GM12878 (cell line): ENCODE data around the gene GCNT4. TPM values are rescaled to one million over a fixed set of nuclear protein-coding genes. Genes with fewer than 3 reads are reported as not detected.

Experiments
- ATAC-seq: fragments of 200-7000 bp; cut with Tn5 transposase; 3 replicates; pipeline ENCODE4 v1.9.1; 2020; ENCODE audit warnings: mild to moderate bottlenecking, moderate library complexity
- BruUV-seq: library from RNA; stranded (reverse); fragments of 400-500 nt; replicated peaks from 2 replicates; lab custom pipeline; 2021; lab: Mats Ljungman, UMichigan
- CTCF ChIA-PET: fragments of 300-600 bp; sonication (Branson Sonifier 250); formaldehyde crosslinking; extraction: SDS; loops from one replicate; lab custom pipeline; 2021; ENCODE audit warnings: inconsistent platforms; lab: Yijun Ruan, JAX
- POLR2A ChIA-PET: fragments of 350-600 bp; formaldehyde crosslinking; extraction: SDS; loops from one replicate; lab custom pipeline; 2021; ENCODE audit warnings: inconsistent platforms; lab: Charles Lee
- RAD21 ChIA-PET: fragments of 300-600 bp; sonication (Branson Sonifier 250); formaldehyde crosslinking; loops from one replicate; lab custom pipeline; 2023; ENCODE audit warnings: antibody characterized with exemption; ENCODE audit not compliant: unreplicated experiment; lab: Charles Lee
- SMC1A ChIA-PET: fragments of 300-600 bp; sonication (Branson Sonifier 250); formaldehyde crosslinking; loops from one replicate; lab custom pipeline; 2023; ENCODE audit not compliant: unreplicated experiment, uncharacterized antibody; lab: Charles Lee
- DNase-seq: peaks from one replicate; pipeline ENCODE4 v3.0.0-alpha.2; 2011; ENCODE audit warnings: low read depth, low spot score
- FAIRE-seq: peaks from 3 replicates; lab custom pipeline; 2011; peaks lifted over from hg19 to GRCh38; lab: Jason Lieb, UNC
- H2AFZ ChIP-seq: 2 replicates; pipeline ENCODE4 v1.6.0; 2011; ENCODE audit warnings: low read depth, low read length, control low read depth; ENCODE audit not compliant: control insufficient read depth
- H3K27ac ChIP-seq: 2 replicates; pipeline ENCODE4 v1.5.1; 2011; ENCODE audit warnings: control low read depth; ENCODE audit not compliant: control insufficient read depth, insufficient read depth
- H3K27me3 ChIP-seq, 2 experiments: replicated peaks in 1 of 2; 2 replicates each; pipeline versions ENCODE4 v1.6.0 to v1.6.1; 2011; ENCODE audit warnings: low read length in 1 of 2; ENCODE audit not compliant: control insufficient read depth in 2 of 2, insufficient read depth in 2 of 2
- H3K36me3 ChIP-seq, 2 experiments: 2 replicates each; pipeline ENCODE4 v1.5.1; 2011; ENCODE audit warnings: low read length in 1 of 2; ENCODE audit not compliant: control insufficient read depth in 2 of 2, insufficient read depth in 2 of 2
- H3K4me1 ChIP-seq: 2 replicates; pipeline ENCODE4 v1.6.1; 2011; ENCODE audit warnings: mild to moderate bottlenecking, low read length, moderate library complexity, mixed read lengths; ENCODE audit not compliant: control insufficient read depth, insufficient read depth
- H3K4me2 ChIP-seq: 2 replicates; pipeline ENCODE4 v1.6.0; 2011; ENCODE audit warnings: control low read depth; ENCODE audit not compliant: control insufficient read depth, insufficient read depth
- H3K4me3 ChIP-seq: fragments of 200-600 bp; sonication (generic); 2 replicates; pipeline ENCODE4 v1.5.1; 2016
- H3K79me2 ChIP-seq: 2 replicates; pipeline ENCODE4 v1.6.0; 2011; ENCODE audit warnings: low read length; ENCODE audit not compliant: control insufficient read depth, insufficient read depth
- H3K9ac ChIP-seq: 2 replicates; pipeline ENCODE4 v1.8.0; 2011; ENCODE audit warnings: low read length, control low read depth, mixed read lengths; ENCODE audit not compliant: control insufficient read depth, insufficient read depth
- H3K9me3 ChIP-seq: replicated peaks from 3 replicates; pipeline ENCODE4 v1.5.1; 2011; ENCODE audit warnings: mild to moderate bottlenecking, low read length; ENCODE audit not compliant: control insufficient read depth, insufficient read depth
- H4K20me1 ChIP-seq: 2 replicates; pipeline ENCODE4 v1.6.0; 2011; ENCODE audit not compliant: control insufficient read depth, insufficient read depth
- ATF7 ChIP-seq: fragments of 450-650 bp; IDR thresholded peaks from 2 replicates; pipeline ENCODE4 v1.6.1; 2016; ENCODE audit warnings: low read depth, mild to moderate bottlenecking
- RAD51 ChIP-seq: fragments of 450-650 bp; IDR thresholded peaks from 2 replicates; pipeline ENCODE4 v1.6.1; 2016; ENCODE audit warnings: moderate library complexity, mild to moderate bottlenecking, inconsistent platforms
- SUZ12 ChIP-seq: fragments of 200-600 bp; sonication (generic); IDR thresholded peaks from one replicate; pipeline ENCODE4 v1.6.1; 2018; ENCODE audit warnings: antibody characterized with exemption, mild to moderate bottlenecking; ENCODE audit not compliant: unreplicated experiment
- WGBS: methylation state at CpG from one replicate; pipeline ENCODE4 v1.1.6; 2016; ENCODE audit warnings: low lambda C conversion rate; ENCODE audit not compliant: insufficient replicate concordance, insufficient coverage; ENCODE audit errors: missing lambda C conversion rate; 5-methylcytosine and 5-hydroxymethylcytosine counted together
- in situ Hi-C: fragments of 300-500 bp; cut with MboI; formaldehyde crosslinking; loops from 9 replicates; pipeline ENCODE4 v1.14.3; 2018; ENCODE audit warnings: mixed read lengths
- intact Hi-C: fragments of 100-400 bp; cut with micrococcal nuclease; formaldehyde crosslinking; loops from one replicate; pipeline ENCODE4 v1.14.2; 2022; ENCODE audit not compliant: unreplicated experiment
- polyA plus RNA-seq, 11 experiments: library from polyadenylated mRNA; depleted of rRNA in 4 of 11; unstranded in 6 of 11; stranded (reverse) in 5 of 11; fragments of >200 nt; fragmentation: Nextera tagmentation in 4 of 11; fragmentation: Illumina TruSeq in 1 of 11; extraction: Ambion mirVana in 4 of 11; extraction: Trizol in 1 of 11; gene quantifications; 1 replicate in 1 of 11; 2 replicates in 10 of 11; pipeline versions ENCODE4 v1.2.1 to v1.2.3, GENCODE V29; 2011 to 2016; ENCODE audit warnings: inconsistent platforms in 2 of 11, missing spikeins in 2 of 11, low read depth in 1 of 11
- total RNA-seq, 4 experiments: library from RNA; depleted of rRNA in 3 of 4; stranded (reverse); fragments of >200 nt in 3 of 4; fragmentation: Illumina TruSeq in 1 of 4; extraction: Trizol in 1 of 4; gene quantifications; 2 replicates each; pipeline versions ENCODE4 v1.2.1 to v1.2.3, GENCODE V29; 2013 to 2021
- TF ChIP-seq, protein P1 (sequence below): IDR thresholded peaks from 2 replicates; pipeline ENCODE4 v1.6.1; 2012; ENCODE audit warnings: improper control_type of control experiment, low read depth, low read length; ENCODE audit not compliant: insufficient replicate concordance

The GCNT4 gene
- total and polyA plus RNA-seq, 10 of the 15 experiments (the other 5 are each of a cell fraction or from before 2014, with no cell fraction given): 0.03 to 0.04 TPM; not detected in 8

DNA sequence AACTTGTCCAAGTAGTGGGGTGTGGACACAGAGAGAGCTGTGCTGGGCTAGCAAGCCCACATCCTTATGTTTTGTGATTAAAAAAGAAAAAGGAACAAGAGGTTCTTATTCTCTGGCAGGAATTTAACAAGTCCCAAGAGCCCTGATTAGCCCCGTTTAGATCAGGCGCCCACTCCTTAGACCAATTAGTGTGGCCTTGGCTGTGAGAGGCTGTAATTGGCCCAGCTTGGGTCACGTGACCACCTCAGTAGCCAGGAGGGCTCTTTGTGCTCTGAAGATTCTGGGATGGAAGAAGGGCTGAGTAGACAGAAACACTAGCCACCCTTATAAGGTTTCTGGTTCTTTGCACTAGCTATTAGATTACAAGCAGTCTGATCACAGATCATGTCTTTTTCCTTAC lies 31.1 kb downstream of the GCNT4 start:
- H3K9me3 ChIP-seq: no peaks in the 10 kb centered on the region; the same call in 2 of the 3 replicates
- FAIRE-seq (no peak), DNase-seq (no peak), ATAC-seq (no peak)
- H2AFZ ChIP-seq: no peak overlapping the region
- CTCF ChIA-PET: no interaction called here
- H3K4me3 ChIP-seq: no peak overlapping the region
- H3K27ac ChIP-seq: no peak overlapping the region
- H3K79me2 ChIP-seq: no peaks in the 10 kb centered on the region
- SMC1A ChIA-PET: no interaction called here
- no peaks in the 10 kb centered on the region for H3K27me3 ChIP-seq
- intact Hi-C loops: no loop called here
- H3K9ac ChIP-seq: no peak overlapping the region
- no peaks in the 10 kb centered on the region for H3K4me1 ChIP-seq
- no peaks in the 10 kb centered on the region for H3K36me3 ChIP-seq
- TF ChIP-seq ATF7 (no peak), RAD51 (peak; percentile 73; the same call in 1 of the 2 replicates), SUZ12 (no peak)
- TF ChIP-seq, protein P1, sequence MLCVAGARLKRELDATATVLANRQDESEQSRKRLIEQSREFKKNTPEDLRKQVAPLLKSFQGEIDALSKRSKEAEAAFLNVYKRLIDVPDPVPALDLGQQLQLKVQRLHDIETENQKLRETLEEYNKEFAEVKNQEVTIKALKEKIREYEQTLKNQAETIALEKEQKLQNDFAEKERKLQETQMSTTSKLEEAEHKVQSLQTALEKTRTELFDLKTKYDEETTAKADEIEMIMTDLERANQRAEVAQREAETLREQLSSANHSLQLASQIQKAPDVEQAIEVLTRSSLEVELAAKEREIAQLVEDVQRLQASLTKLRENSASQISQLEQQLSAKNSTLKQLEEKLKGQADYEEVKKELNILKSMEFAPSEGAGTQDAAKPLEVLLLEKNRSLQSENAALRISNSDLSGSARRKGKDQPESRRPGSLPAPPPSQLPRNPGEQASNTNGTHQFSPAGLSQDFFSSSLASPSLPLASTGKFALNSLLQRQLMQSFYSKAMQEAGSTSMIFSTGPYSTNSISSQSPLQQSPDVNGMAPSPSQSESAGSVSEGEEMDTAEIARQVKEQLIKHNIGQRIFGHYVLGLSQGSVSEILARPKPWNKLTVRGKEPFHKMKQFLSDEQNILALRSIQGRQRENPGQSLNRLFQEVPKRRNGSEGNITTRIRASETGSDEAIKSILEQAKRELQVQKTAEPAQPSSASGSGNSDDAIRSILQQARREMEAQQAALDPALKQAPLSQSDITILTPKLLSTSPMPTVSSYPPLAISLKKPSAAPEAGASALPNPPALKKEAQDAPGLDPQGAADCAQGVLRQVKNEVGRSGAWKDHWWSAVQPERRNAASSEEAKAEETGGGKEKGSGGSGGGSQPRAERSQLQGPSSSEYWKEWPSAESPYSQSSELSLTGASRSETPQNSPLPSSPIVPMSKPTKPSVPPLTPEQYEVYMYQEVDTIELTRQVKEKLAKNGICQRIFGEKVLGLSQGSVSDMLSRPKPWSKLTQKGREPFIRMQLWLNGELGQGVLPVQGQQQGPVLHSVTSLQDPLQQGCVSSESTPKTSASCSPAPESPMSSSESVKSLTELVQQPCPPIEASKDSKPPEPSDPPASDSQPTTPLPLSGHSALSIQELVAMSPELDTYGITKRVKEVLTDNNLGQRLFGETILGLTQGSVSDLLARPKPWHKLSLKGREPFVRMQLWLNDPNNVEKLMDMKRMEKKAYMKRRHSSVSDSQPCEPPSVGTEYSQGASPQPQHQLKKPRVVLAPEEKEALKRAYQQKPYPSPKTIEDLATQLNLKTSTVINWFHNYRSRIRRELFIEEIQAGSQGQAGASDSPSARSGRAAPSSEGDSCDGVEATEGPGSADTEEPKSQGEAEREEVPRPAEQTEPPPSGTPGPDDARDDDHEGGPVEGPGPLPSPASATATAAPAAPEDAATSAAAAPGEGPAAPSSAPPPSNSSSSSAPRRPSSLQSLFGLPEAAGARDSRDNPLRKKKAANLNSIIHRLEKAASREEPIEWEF: no peak
- WGBS: 31% methylated on average over 3 of the region's 3 CpGs
- no peak overlapping the region for H3K4me2 ChIP-seq
- in situ Hi-C loops: no loop called here
- no peaks in the 10 kb centered on the region for H4K20me1 ChIP-seq
- RAD21 ChIA-PET: no interaction called here
- POLR2A ChIA-PET: no interaction called here
- BruUV-seq: no TSS peak
